Measurements from ENCODE around the gene MSANTD4. TPM values are rescaled to one million over a fixed set of nuclear protein-coding genes. Genes with fewer than 3 reads are reported as not detected.

Gene MSANTD4
- polyA plus RNA-seq, 3 donors = 1.8 to 2.5 (median 2.1) TPM

GRCh38 chr11:106014620-106015019 is 7.4 kb downstream of the MSANTD4 start:
- peaks cover 64% of the 10 kb centered on the region for H3K79me2 ChIP-seq (ENCODE audit: insufficient read depth, low read length)
- H3K27me3 ChIP-seq (ENCODE audit: control insufficient read depth in 2 of 2, insufficient read depth in 2 of 2, low read length in 2 of 2) = no peaks in the 10 kb centered on the region
- H3K9ac ChIP-seq (ENCODE audit: insufficient read depth, low read length, poor library complexity, severe bottlenecking) = no peak overlapping the region
- no peak for TF ChIP-seq CTCF (IDR thresholded peaks at IDR 0.05)
- no peak for DNase-seq
- peaks cover 18% of the 10 kb centered on the region for H3K4me1 Mint-ChIP-seq
- H3K9me3 ChIP-seq (replicated peaks in 1 of 2; ENCODE audit: control insufficient read depth in 1 of 2, insufficient read depth in 1 of 2, low read length in 2 of 2) = peaks cover 2 to 4% of the 10 kb centered on the region in 2 donors
- H3K27ac ChIP-seq (ENCODE audit: low read depth in 1 of 2, low read length in 2 of 2) = no peak overlapping the region
- intact Hi-C loops (cut with micrococcal nuclease) = no loop called here
- no peak overlapping the region for H3K27ac Mint-ChIP-seq
- H2AFZ ChIP-seq (ENCODE audit: insufficient read depth, low read depth, low read length, poor library complexity, severe bottlenecking) = no peak overlapping the region
- no peaks in the 10 kb centered on the region for H3K27me3 Mint-ChIP-seq (ENCODE audit: low read depth in 3 of 3)
- 100% methylated on average over 1 of the region's 2 CpGs for WGBS (ENCODE audit: insufficient coverage)
- H3K36me3 ChIP-seq (replicated peaks in 1 of 2; ENCODE audit: control insufficient read depth in 1 of 2, insufficient read depth in 2 of 2, low read length in 2 of 2) = peaks cover 13 to 38% of the 10 kb centered on the region in 2 donors
- H4K20me1 ChIP-seq (ENCODE audit: insufficient read depth, low read length) = peaks cover 5% of the 10 kb centered on the region
- H3K4me3 Mint-ChIP-seq = no peak overlapping the region
- peaks cover 32 to 43% of the 10 kb centered on the region in 2 donors for H3K36me3 Mint-ChIP-seq
- H3K4me3 ChIP-seq (replicated peaks in 1 of 3; ENCODE audit: low read depth in 2 of 3, low read length in 3 of 3) = no peak overlapping the region
- H3K4me2 ChIP-seq (replicated peaks; ENCODE audit: extremely low read depth, low read length, poor library complexity, severe bottlenecking) = no peak overlapping the region
- peaks cover 0 to 6% of the 10 kb centered on the region in 2 donors for H3K4me1 ChIP-seq (ENCODE audit: control insufficient read depth in 1 of 2, insufficient read depth in 2 of 2, low read length in 2 of 2)
- H3K9me3 Mint-ChIP-seq = peaks cover 0 to 11% (median 3%) of the 10 kb centered on the region in 7 donors

- H3K4me1 ChIP-seq (ENCODE audit: control insufficient read depth in 1 of 2, insufficient read depth in 2 of 2, low read length in 2 of 2) = peaks cover 0 to 6% of the 10 kb centered on the region in 2 donors
- peaks cover 36 to 48% of the 10 kb centered on the region in 2 donors for H3K36me3 Mint-ChIP-seq
- DNase-seq = no peak
- H3K27ac ChIP-seq (ENCODE audit: low read depth in 1 of 2, low read length in 2 of 2) = no peak overlapping the region
- H3K27ac Mint-ChIP-seq = no peak overlapping the region
- peaks cover 18 to 44% of the 10 kb centered on the region in 2 donors for H3K36me3 ChIP-seq (replicated peaks in 1 of 2; ENCODE audit: control insufficient read depth in 1 of 2, insufficient read depth in 2 of 2, low read length in 2 of 2)
- no peak overlapping the region for H3K4me3 Mint-ChIP-seq
- TF ChIP-seq CTCF (IDR thresholded peaks at IDR 0.05) = no peak
- H3K9me3 Mint-ChIP-seq = peaks cover 0 to 14% (median 3%) of the 10 kb centered on the region in 7 donors
- H3K27me3 Mint-ChIP-seq (ENCODE audit: low read depth in 3 of 3) = no peaks in the 10 kb centered on the region
- H3K79me2 ChIP-seq (ENCODE audit: insufficient read depth, low read length) = peaks cover 60% of the 10 kb centered on the region
- H3K4me2 ChIP-seq (replicated peaks; ENCODE audit: extremely low read depth, low read length, poor library complexity, severe bottlenecking) = no peak overlapping the region
- peaks cover 2 to 4% of the 10 kb centered on the region in 2 donors for H3K9me3 ChIP-seq (replicated peaks in 1 of 2; ENCODE audit: control insufficient read depth in 1 of 2, insufficient read depth in 1 of 2, low read length in 2 of 2)
- H3K4me1 Mint-ChIP-seq = peaks cover 17% of the 10 kb centered on the region
- 91% methylated on average over 1 of the region's 2 CpGs for WGBS (ENCODE audit: insufficient coverage)
- no peak overlapping the region for H3K9ac ChIP-seq (ENCODE audit: insufficient read depth, low read length, poor library complexity, severe bottlenecking)
- no peak overlapping the region for H2AFZ ChIP-seq (ENCODE audit: insufficient read depth, low read depth, low read length, poor library complexity, severe bottlenecking)
- intact Hi-C loops (cut with micrococcal nuclease) = no loop called here
- H3K4me3 ChIP-seq (replicated peaks in 1 of 3; ENCODE audit: low read depth in 2 of 3, low read length in 3 of 3) = no peak overlapping the region
- no peaks in the 10 kb centered on the region for H3K27me3 ChIP-seq (ENCODE audit: control insufficient read depth in 2 of 2, insufficient read depth in 2 of 2, low read length in 2 of 2)
- H4K20me1 ChIP-seq (ENCODE audit: insufficient read depth, low read length) = peaks cover 5% of the 10 kb centered on the region
Observed at GRCh38 chr11:106014035-106014434, 8.0 kb downstream of the MSANTD4 start.
